B cell (primary cell): Measurements from ENCODE around the gene TLR4. TPM values are rescaled to one million over a fixed set of nuclear protein-coding genes. Genes with fewer than 3 reads are reported as not detected.

Source experiments
- ATAC-seq: fragments of 200-7000 bp; cut with Tn5 transposase; one replicate; pipeline ENCODE4 v1.10.0; 2021; ENCODE audit warnings: low read depth, mild to moderate bottlenecking, moderate number of reproducible peaks, moderate library complexity
- CTCF ChIA-PET: fragments of 350-600 bp; sonication (Branson Sonifier 250); formaldehyde crosslinking; loops from one replicate; lab custom pipeline; 2021; ENCODE audit warnings: antibody characterized with exemption, inconsistent platforms; lab: Charles Lee
- POLR2A ChIA-PET: fragments of 350-600 bp; sonication (Branson Sonifier 250); formaldehyde crosslinking; loops from one replicate; lab custom pipeline; 2021; ENCODE audit warnings: antibody characterized with exemption; lab: Charles Lee
- DNase-seq: peaks from one replicate; pipeline ENCODE4 v3.0.0; 2013
- H2AFZ ChIP-seq: 2 replicates; pipeline ENCODE4 v1.6.1; 2012; ENCODE audit warnings: mild to moderate bottlenecking, low read depth, low read length; ENCODE audit not compliant: insufficient read depth, poor library complexity, severe bottlenecking
- H3K27ac ChIP-seq, 2 donors: 1 replicate in 1 of 2; 2 replicates in 1 of 2; pipeline ENCODE4 v1.5.1; 2012 to 2013; ENCODE audit warnings: low read length in 2 of 2, mild to moderate bottlenecking in 2 of 2, moderate library complexity in 1 of 2
- H3K27me3 ChIP-seq, 4 experiments: fragments of 200-600 bp in 1 of 4; sonication (generic) in 1 of 4; replicated peaks in 1 of 4; 1 replicate in 2 of 4; 2 replicates in 2 of 4; pipeline versions ENCODE4 v1.6.1 to v1.7.0; 2013 to 2016; ENCODE audit warnings: low read length in 3 of 4, mild to moderate bottlenecking in 2 of 4, mixed read lengths in 1 of 4, moderate library complexity in 1 of 4; ENCODE audit not compliant: insufficient read depth in 4 of 4, control insufficient read depth in 3 of 4; ENCODE audit errors: control extremely low read depth in 1 of 4
- H3K36me3 ChIP-seq, 2 experiments: replicated peaks in 1 of 2; 1 replicate in 1 of 2; 2 replicates in 1 of 2; pipeline versions ENCODE4 v1.6.1 to v1.7.1; 2013; ENCODE audit warnings: low read length in 1 of 2; ENCODE audit not compliant: insufficient read depth in 2 of 2, control insufficient read depth in 1 of 2; ENCODE audit errors: control extremely low read depth in 1 of 2, extremely low read depth in 1 of 2
- H3K4me1 ChIP-seq, 2 donors: fragments of 200-600 bp in 1 of 2; sonication (generic) in 1 of 2; 1 replicate in 1 of 2; 2 replicates in 1 of 2; pipeline versions ENCODE4 v1.5.1 to v1.6.1; 2013 to 2017; ENCODE audit warnings: low read length in 2 of 2; ENCODE audit not compliant: control insufficient read depth in 2 of 2, insufficient read depth in 2 of 2
- H3K4me2 ChIP-seq: replicated peaks from 2 replicates; pipeline ENCODE3; 2012; ENCODE audit warnings: mild to moderate bottlenecking, low read depth, low read length; ENCODE audit not compliant: poor library complexity, severe bottlenecking
- H3K4me3 ChIP-seq, 5 experiments: fragments of 200-600 bp in 1 of 5; sonication (generic) in 1 of 5; 1 replicate in 3 of 5; 2 replicates in 2 of 5; pipeline versions ENCODE4 v1.5.1 to v1.7.0; 2011 to 2016; ENCODE audit warnings: low read length in 4 of 5, mild to moderate bottlenecking in 4 of 5, low read depth in 2 of 5, control low read depth in 1 of 5, moderate library complexity in 1 of 5; ENCODE audit not compliant: insufficient read depth in 1 of 5; ENCODE audit errors: control extremely low read depth in 1 of 5, extremely low read depth in 1 of 5
- H3K79me2 ChIP-seq: fragments of 200-600 bp; sonication (generic); one replicate; pipeline ENCODE4 v1.6.0; 2016; ENCODE audit warnings: low read length; ENCODE audit not compliant: control insufficient read depth, insufficient read depth
- H3K9ac ChIP-seq: fragments of 200-600 bp; sonication (generic); 2 replicates; pipeline ENCODE4 v1.6.1; 2017; ENCODE audit warnings: mild to moderate bottlenecking, low read length, moderate library complexity
- H3K9me3 ChIP-seq, 3 donors: one replicate each; pipeline versions ENCODE4 v1.6.1 to v1.7.1; 2013; ENCODE audit warnings: low read length in 2 of 3; ENCODE audit not compliant: control insufficient read depth in 2 of 3, insufficient read depth in 1 of 3; ENCODE audit errors: control extremely low read depth in 1 of 3
- H4K20me1 ChIP-seq: 2 replicates; pipeline ENCODE4 v1.6.0; 2012; ENCODE audit warnings: mild to moderate bottlenecking, low read length; ENCODE audit not compliant: insufficient read depth, control insufficient read depth, poor library complexity, severe bottlenecking
- H3K27ac Mint-ChIP-seq: one replicate; pipeline ENCODE4 v1.8.0; 2021; ENCODE audit warnings: mixed read lengths
- H3K27me3 Mint-ChIP-seq: one replicate; pipeline ENCODE4 v1.8.0; 2021; ENCODE audit warnings: mixed read lengths
- H3K4me1 Mint-ChIP-seq: one replicate; pipeline ENCODE4 v1.8.0; 2021; ENCODE audit warnings: mixed read lengths
- H3K4me3 Mint-ChIP-seq: one replicate; pipeline ENCODE4 v1.8.0; 2021; ENCODE audit warnings: mixed read lengths
- H3K9me3 Mint-ChIP-seq: one replicate; pipeline ENCODE4 v1.8.0; 2022; ENCODE audit warnings: mixed read lengths; ENCODE audit not compliant: insufficient read depth
- CTCF ChIP-seq: fragments of 200-600 bp; IDR thresholded peaks from one replicate; pipeline ENCODE4 v1.8.0; 2022; ENCODE audit warnings: antibody characterized with exemption, mild to moderate bottlenecking
- EZH2 ChIP-seq: IDR thresholded peaks from 2 replicates; pipeline ENCODE4 v1.6.1; 2012; ENCODE audit warnings: borderline replicate concordance, low read depth, mild to moderate bottlenecking, moderate library complexity, low read length; ENCODE audit not compliant: insufficient read depth, poor library complexity, severe bottlenecking
- WGBS: methylation state at CpG from one replicate; pipeline ENCODE4 v1.1.5; 2013; ENCODE audit warnings: missing lambda C conversion rate; ENCODE audit not compliant: insufficient coverage; 5-methylcytosine and 5-hydroxymethylcytosine counted together
- intact Hi-C: fragments of 100-400 bp; cut with micrococcal nuclease; formaldehyde crosslinking; loops from one replicate; pipeline ENCODE4 v1.10.0; 2022
- polyA plus RNA-seq: library from polyadenylated mRNA; depleted of rRNA; stranded (reverse); fragments of >200 nt; gene quantifications from 2 replicates; pipeline ENCODE4 v1.2.3, GENCODE V29; 2012
- total RNA-seq, 2 donors: library from RNA; stranded (reverse); fragments of 120-200 nt in 1 of 2; gene quantifications; 1 replicate in 1 of 2; 2 replicates in 1 of 2; pipeline versions ENCODE4 v1.2.3 to v1.2.4, GENCODE V29; 2013 to 2022

Gene TLR4
- total and polyA plus RNA-seq, 2 donors (not counting 1 experiment from before 2014, with no cell fraction given): 0.51 to 3.7 TPM

DNA sequence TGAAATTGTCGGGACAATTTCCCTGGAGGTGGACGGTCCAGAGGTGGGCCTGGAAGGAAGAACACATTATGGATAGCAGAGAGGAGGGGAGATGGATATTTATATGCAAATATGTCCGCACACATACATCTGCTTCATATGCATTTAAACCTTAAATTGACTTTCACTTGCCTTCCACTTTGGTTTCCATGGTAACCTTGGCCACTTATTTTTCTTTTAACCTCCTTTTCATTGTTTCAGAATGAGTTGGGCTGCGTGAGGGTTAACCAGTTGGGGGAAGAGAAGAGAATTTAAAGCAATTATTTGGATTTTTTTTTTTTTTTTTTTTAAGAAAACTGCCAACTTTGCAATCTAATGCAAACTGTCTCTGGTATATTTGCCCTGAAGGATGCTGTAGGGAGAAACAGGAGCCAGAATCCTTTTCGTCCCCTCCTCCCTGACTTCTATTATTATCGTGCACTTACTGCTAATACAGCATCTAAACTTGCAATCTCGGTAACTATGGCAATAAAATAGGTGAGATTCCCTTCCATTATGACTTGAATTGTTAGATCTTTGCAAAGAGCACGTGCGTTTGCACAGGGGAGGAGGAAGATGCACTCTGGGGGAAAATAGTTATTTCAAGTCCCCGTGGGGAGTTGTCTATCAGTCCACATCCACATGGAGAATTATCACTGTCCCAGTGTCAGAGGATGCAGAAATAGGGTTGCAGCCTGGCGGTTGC, 35.6 kb downstream of the TLR4 start:
- Histone ChIP-seq H3K79me2 (no peaks in the 10 kb centered on the region), H3K9ac (no peak overlapping the region), H3K9me3 (peaks cover 0 to 2% (median 0%) of the 10 kb centered on the region in 3 donors), H3K4me1 (peaks cover 7% of the 10 kb centered on the region in 2 donors), H3K4me2 (no peak overlapping the region), H3K4me3 (no peak overlapping the region), H3K27ac (no peak overlapping the region), H2AFZ (no peak overlapping the region), H3K36me3 (no peaks in the 10 kb centered on the region), H3K27me3 (peaks cover 0 to 26% (median 13%) of the 10 kb centered on the region in 4 experiments), H4K20me1 (no peaks in the 10 kb centered on the region)
- H3K9me3 Mint-ChIP-seq: no peaks in the 10 kb centered on the region
- DNase-seq (no peak), ATAC-seq (no peak)
- H3K4me1 Mint-ChIP-seq: peaks cover 9% of the 10 kb centered on the region
- ChIA-PET POLR2A (no interaction called here), CTCF (no interaction called here)
- H3K27ac Mint-ChIP-seq: no peak overlapping the region
- no peak overlapping the region for H3K4me3 Mint-ChIP-seq
- intact Hi-C loops: no loop called here
- WGBS: 85% methylated on average over 2 of the region's 11 CpGs
- TF ChIP-seq CTCF (no peak), EZH2 (no peak)
- H3K27me3 Mint-ChIP-seq: peaks cover 25% of the 10 kb centered on the region

DNA sequence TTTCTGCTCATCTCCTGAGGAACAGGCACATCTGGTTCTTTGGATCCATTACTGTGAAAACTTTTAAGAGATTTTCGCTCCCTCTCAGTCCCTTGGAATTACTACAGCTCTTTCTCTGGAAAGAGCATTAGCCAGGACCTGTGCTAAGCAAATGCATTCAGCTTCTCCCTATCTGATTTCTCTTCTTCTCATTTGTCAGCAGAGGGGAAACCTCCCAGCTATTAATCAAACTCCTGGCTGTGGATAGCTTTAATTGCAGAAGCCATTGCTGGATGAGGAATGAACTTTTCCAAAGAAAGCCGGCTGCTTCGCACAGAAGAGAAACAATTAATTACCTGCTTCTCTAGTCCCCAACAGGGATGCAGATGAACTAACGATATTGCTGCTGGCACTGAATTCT, 37.9 kb downstream of the TLR4 start:
- Histone ChIP-seq H3K27me3 (peaks cover 0 to 35% (median 22%) of the 10 kb centered on the region in 4 experiments), H3K9ac (no peak overlapping the region), H4K20me1 (no peaks in the 10 kb centered on the region), H3K4me1 (peaks cover 11 to 14% of the 10 kb centered on the region in 2 donors), H3K27ac (no peak overlapping the region), H3K79me2 (no peaks in the 10 kb centered on the region), H3K4me3 (no peak overlapping the region), H3K9me3 (peaks cover 0 to 7% (median 2%) of the 10 kb centered on the region in 3 donors), H3K36me3 (no peaks in the 10 kb centered on the region), H2AFZ (no peak overlapping the region), H3K4me2 (no peak overlapping the region)
- peaks cover 14% of the 10 kb centered on the region for H3K4me1 Mint-ChIP-seq
- ChIA-PET POLR2A (no interaction called here), CTCF (no interaction called here)
- peaks cover 41% of the 10 kb centered on the region for H3K27me3 Mint-ChIP-seq
- intact Hi-C loops: no loop called here
- H3K9me3 Mint-ChIP-seq: no peaks in the 10 kb centered on the region
- DNase-seq (no peak), ATAC-seq (no peak)
- WGBS: no CpG with 5 or more reads among the region's 4 CpGs
- TF ChIP-seq EZH2 (no peak), CTCF (no peak)
- no peak overlapping the region for H3K27ac Mint-ChIP-seq
- H3K4me3 Mint-ChIP-seq: no peak overlapping the region
